H7 (cell line): ENCODE data around the gene RBPMS2. TPM values are rescaled to one million over a fixed set of nuclear protein-coding genes. Genes with fewer than 3 reads are reported as not detected.

Source experiments
- DNase-seq: peaks from one replicate; pipeline ENCODE4 v3.0.0; 2012
- H3K27me3 ChIP-seq: 2 replicates; pipeline ENCODE4 v1.6.0; 2011; ENCODE audit warnings: mild to moderate bottlenecking, low read length; ENCODE audit not compliant: control insufficient read depth, insufficient read depth
- H3K36me3 ChIP-seq: replicated peaks from 2 replicates; pipeline ENCODE4 v1.5.1; 2011; ENCODE audit warnings: low read length; ENCODE audit not compliant: control insufficient read depth, insufficient read depth
- H3K4me3 ChIP-seq: 2 replicates; pipeline ENCODE4 v1.5.1; 2011; ENCODE audit warnings: low read depth, mild to moderate bottlenecking, control low read depth, low read length, moderate library complexity; ENCODE audit not compliant: insufficient read depth
- total RNA-seq: library from RNA; depleted of rRNA; stranded (reverse); fragments of >200 nt; shearing (Covaris generic); gene quantifications from 2 replicates; pipeline ENCODE4 v1.2.3, GENCODE V29; 2014

The RBPMS2 gene
- total RNA-seq, 1 experiment from 2014 or later, result 8.5 TPM

DNA sequence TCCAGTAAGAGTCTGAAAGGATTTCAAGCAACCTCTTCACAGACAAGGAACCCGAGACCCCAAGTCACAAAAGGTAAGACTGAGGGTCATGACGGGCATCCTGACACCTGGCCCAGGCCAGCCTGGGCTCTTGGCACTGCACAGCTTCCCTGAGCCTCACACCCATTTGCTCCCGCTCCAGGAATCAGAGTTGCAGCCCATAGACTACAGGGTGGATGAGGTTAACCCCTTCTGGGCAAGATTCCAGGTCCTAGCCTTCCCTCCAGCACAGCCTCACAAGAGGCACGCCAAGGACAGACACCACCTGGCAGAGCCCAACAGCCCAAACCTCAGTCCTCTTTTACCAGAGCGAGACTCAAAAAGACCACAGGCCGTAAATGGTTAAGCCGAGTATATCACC is 36.2 kb downstream of the RBPMS2 start:
- no peak overlapping the region for H3K4me3 ChIP-seq
- no peak for DNase-seq
- no peaks in the 10 kb centered on the region for H3K27me3 ChIP-seq
- peaks cover 56% of the 10 kb centered on the region for H3K36me3 ChIP-seq

GRCh38 chr15:64738226-64739095 is 36.9 kb downstream of the RBPMS2 start:
- H3K36me3 ChIP-seq, result peaks cover 54% of the 10 kb centered on the region

GRCh38 chr15:64732156-64732860 is 43.1 kb downstream of the RBPMS2 start:
- peaks cover 48% of the 10 kb centered on the region for H3K36me3 ChIP-seq
- DNase-seq, result peak; percentile 19
- no peak overlapping the region for H3K4me3 ChIP-seq
- no peaks in the 10 kb centered on the region for H3K27me3 ChIP-seq

More at GRCh38 chr15:64738226-64739095, 36.9 kb downstream of the RBPMS2 start:
- Histone ChIP-seq H3K4me3 (no peak overlapping the region), H3K27me3 (no peaks in the 10 kb centered on the region)
- no peak for DNase-seq

DNA sequence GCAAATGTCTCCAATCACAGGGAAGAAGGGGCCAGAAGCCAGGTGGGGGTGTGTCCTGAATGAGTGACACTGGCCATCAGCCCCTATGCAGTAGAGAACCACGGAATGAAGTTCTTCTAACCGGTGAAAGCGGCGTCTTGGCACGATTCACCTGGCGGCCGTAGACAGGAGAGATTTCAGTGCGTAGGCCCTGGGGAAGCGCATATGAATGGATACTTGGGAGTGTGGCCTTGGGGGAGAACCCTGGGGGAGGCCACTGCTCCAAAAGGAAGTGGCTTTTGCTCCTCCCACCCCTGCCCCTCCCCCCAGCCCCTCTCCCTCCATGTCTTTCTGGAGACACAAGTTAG is 43.6 kb downstream of the RBPMS2 start:
- Histone ChIP-seq H3K4me3 (no peak overlapping the region), H3K36me3 (peaks cover 50% of the 10 kb centered on the region), H3K27me3 (no peaks in the 10 kb centered on the region)
- peak; percentile 70 for DNase-seq

GRCh38 chr15:64731012-64731804 is 44.2 kb downstream of the RBPMS2 start:
- H3K36me3 ChIP-seq, result peaks cover 48% of the 10 kb centered on the region

GRCh38 chr15:64730151-64730550 is 45.2 kb downstream of the RBPMS2 start:
- Histone ChIP-seq H3K4me3 (no peak overlapping the region), H3K27me3 (no peaks in the 10 kb centered on the region), H3K36me3 (peaks cover 43% of the 10 kb centered on the region)
- DNase-seq, result peak; percentile 11

More at GRCh38 chr15:64731012-64731804, 44.2 kb downstream of the RBPMS2 start:
- peak; percentile 88 for DNase-seq
- Histone ChIP-seq H3K4me3 (no peak overlapping the region), H3K27me3 (no peaks in the 10 kb centered on the region)

DNA sequence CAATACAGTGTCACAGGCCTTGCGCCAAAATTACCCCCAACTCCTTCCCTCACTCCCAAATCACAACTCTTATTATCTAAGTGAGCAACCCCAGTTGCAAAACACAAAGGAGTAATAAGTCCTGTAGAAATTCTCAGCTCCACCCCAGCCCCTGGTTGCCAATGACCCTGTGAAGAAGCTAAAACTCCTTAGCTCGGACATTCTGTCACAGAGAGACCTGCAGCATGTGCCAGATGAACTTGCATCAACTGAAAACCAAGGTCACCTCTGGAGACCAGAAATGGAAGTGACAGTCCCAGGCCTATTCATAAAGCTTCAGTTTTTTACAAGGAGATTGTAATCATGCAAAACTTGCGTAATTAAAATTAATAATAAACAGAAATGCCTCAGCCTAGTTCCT is 55.2 kb downstream of the RBPMS2 start:
- Histone ChIP-seq H3K27me3 (no peaks in the 10 kb centered on the region), H3K36me3 (peaks cover 33% of the 10 kb centered on the region)
- no peak for DNase-seq

DNA sequence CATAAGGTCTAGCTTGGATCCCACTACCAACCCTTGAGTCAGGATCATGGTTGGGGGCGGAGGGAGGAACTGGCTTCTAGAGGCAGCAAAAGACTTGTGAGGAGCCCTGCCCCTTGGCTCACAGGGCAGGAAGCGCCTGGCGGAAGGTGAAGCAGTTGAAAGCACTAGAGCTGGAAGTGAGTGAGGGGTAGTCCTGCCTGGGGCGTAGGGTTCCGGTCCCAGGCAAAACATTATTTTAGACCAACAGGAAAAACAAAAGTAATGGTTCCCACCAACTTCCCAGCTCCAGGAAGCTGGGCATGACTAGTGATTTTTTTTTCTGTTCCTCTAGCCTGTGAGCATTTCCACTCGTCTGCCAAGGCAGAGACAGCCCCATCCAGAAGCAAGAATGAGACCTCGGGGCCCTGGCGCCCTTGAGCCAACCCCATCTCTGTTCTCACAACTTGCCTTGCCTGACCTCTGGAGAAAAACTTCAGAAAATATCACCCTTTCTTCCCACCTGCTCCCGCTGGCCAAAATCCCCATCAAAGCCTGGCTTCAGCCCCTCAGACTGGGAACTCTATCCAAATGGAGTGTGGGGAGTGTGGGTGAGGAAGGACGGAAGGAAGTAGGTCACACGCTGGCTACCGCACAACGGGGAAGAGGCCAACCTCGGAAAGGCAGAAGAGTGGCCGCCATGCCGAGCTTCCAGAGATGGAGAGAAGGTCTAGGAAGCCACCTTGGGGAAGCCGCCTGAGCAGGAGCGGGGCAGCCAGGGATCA is 57.5 kb downstream of the RBPMS2 start:
- peaks cover 38% of the 10 kb centered on the region for H3K36me3 ChIP-seq
- no peak for DNase-seq
- no peak overlapping the region for H3K4me3 ChIP-seq
- no peaks in the 10 kb centered on the region for H3K27me3 ChIP-seq

More for the DNA sequence above, 55.2 kb downstream of the RBPMS2 start:
- no peak overlapping the region for H3K4me3 ChIP-seq

DNA sequence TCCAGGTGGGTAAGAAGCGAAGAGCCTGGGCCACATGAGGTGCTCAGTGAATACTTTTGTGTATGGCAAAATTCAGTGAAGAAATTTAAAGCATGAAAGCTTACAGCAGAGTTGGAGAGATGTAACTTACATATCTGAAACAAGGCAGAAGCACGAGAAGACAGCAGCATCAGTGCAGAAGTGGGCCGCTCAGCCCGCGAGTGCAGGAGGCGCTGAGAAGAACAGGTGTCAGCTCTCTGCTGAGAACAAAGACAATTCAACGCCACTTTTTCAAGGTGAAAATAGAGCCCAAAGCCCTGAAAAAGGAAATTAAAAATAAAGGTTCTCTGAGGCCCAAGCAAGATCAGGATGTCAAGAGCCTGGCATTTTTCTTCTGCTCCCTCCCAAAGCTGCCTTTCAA is 58.3 kb downstream of the RBPMS2 start:
- Histone ChIP-seq H3K27me3 (no peaks in the 10 kb centered on the region), H3K36me3 (peaks cover 42% of the 10 kb centered on the region)

DNA sequence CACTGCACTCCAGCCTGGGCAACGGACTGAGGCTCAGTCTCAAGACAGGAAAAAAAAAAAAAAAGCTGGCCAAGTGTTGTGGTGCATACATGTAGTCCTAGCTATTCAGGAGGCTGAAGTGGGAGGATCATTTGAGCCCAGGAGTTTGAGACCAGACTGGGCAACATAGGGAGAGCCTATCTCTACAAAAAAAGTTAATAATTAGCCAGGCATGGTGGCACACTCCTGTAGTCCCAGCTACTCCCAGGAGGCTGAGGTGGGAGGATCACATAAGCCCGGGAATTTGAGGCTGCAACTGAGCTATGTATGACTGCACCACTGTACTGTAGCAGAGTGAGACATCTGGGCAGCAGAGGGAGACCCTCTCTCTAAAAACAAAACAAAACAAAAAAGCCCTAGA is 58.9 kb downstream of the RBPMS2 start:
- no peak for DNase-seq
- Histone ChIP-seq H3K36me3 (peaks cover 43% of the 10 kb centered on the region), H3K4me3 (no peak overlapping the region), H3K27me3 (no peaks in the 10 kb centered on the region)

More for the DNA sequence above, 58.3 kb downstream of the RBPMS2 start:
- no peak overlapping the region for H3K4me3 ChIP-seq
- DNase-seq, result no peak

DNA sequence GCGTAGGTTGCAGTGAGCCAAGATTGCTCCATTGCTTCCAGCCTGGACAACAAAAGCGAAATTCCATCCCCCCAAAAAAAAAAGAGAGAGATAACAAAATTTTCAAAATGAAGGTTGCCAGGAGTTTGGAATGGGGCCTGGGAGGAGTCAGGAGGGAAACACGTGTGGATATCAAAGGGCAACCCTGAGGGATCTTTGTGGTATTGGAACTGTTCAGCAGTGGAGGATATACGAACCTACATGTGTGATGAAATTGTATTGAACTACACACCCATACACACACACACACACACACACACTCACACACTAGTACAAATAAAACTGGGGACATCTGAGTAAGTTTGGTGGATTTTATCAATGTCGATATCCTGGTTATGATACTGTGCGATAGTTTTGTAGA is 61.8 kb downstream of the RBPMS2 start:
- Histone ChIP-seq H3K4me3 (no peak overlapping the region), H3K36me3 (peaks cover 41% of the 10 kb centered on the region), H3K27me3 (no peaks in the 10 kb centered on the region)
- no peak for DNase-seq

DNA sequence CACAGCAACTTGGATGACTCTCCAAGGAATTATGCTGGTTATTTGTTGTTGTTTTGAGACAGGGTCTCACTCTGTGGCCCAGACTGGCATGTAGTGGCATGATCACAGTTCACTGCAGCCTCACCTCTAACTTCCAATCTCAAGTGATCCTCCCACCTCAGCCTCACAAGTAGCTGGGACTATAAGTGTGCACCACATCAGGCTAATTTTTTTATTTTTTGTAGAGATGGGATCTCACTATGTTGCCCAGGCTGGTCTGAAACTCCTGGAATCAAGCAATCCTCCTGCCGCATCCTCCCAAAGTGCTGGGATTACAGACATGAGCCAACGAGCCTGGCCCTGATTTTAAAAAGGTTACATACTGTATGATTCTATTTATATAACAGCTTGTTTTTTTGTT is 63.0 kb downstream of the RBPMS2 start:
- no peak for DNase-seq
- Histone ChIP-seq H3K27me3 (no peaks in the 10 kb centered on the region), H3K36me3 (peaks cover 32% of the 10 kb centered on the region), H3K4me3 (no peak overlapping the region)

GRCh38 chr15:64710676-64711428 is 64.5 kb downstream of the RBPMS2 start:
- no peak for DNase-seq
- H3K27me3 ChIP-seq, result no peaks in the 10 kb centered on the region
- peaks cover 20% of the 10 kb centered on the region for H3K36me3 ChIP-seq
- H3K4me3 ChIP-seq, result no peak overlapping the region
